ENCODE data around the gene SOX6.

DNA sequence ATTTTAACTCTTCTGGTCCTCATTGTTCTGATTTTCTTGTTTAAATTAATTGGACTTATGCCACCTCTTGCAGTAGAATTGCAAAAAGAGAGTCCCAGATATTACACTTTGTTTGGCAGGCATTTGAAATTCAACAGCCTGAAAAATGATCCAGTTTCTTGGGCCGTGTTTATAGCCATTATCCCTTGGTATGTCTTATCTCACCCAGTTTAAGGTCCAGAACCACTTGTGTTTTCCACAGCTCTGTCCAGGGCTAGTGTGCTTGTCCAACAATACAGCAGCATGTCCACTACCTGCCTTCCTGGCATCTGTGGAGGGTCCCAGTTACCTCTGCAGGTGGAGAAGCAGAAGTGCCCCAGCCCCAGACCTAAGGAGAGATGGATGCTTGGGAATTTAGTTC is 397.4 kb downstream of the SOX6 start:
- TF ChIP-seq FIP1L1 (IDR thresholded peaks at IDR 0.05; ENCODE audit: borderline replicate concordance, insufficient read depth, low read depth, low read length): no peak
- no peak for TF ChIP-seq SMC3 (IDR thresholded peaks at IDR 0.05; ENCODE audit: low read length)
- no peak for TF ChIP-seq ZNF775 (CRISPR knock-in tag; IDR thresholded peaks at IDR 0.05; ENCODE audit: borderline replicate concordance)
- TF ChIP-seq, protein P1, sequence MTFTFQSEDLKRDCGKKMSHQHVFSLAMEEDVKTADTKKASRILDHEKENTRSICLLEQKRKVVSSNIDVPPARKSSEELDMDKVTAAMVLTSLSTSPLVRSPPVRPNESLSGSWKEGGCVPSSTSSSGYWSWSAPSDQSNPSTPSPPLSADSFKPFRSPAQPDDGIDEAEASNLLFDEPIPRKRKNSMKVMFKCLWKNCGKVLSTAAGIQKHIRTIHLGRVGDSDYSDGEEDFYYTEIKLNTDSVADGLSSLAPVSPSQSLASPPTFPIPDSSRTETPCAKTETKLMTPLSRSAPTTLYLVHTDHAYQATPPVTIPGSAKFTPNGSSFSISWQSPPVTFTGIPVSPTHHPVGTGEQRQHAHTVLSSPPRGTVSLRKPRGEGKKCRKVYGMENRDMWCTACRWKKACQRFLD (CRISPR knock-in tag; IDR thresholded peaks at IDR 0.05; ENCODE audit: borderline replicate concordance): no peak
- TF ChIP-seq, protein P2, sequence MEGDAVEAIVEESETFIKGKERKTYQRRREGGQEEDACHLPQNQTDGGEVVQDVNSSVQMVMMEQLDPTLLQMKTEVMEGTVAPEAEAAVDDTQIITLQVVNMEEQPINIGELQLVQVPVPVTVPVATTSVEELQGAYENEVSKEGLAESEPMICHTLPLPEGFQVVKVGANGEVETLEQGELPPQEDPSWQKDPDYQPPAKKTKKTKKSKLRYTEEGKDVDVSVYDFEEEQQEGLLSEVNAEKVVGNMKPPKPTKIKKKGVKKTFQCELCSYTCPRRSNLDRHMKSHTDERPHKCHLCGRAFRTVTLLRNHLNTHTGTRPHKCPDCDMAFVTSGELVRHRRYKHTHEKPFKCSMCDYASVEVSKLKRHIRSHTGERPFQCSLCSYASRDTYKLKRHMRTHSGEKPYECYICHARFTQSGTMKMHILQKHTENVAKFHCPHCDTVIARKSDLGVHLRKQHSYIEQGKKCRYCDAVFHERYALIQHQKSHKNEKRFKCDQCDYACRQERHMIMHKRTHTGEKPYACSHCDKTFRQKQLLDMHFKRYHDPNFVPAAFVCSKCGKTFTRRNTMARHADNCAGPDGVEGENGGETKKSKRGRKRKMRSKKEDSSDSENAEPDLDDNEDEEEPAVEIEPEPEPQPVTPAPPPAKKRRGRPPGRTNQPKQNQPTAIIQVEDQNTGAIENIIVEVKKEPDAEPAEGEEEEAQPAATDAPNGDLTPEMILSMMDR (CRISPR knock-in tag; IDR thresholded peaks at IDR 0.05): no peak
- TF ChIP-seq PBX3 (CRISPR knock-in tag; IDR thresholded peaks at IDR 0.05; ENCODE audit: borderline replicate concordance): no peak
- TF ChIP-seq ELF1 (CRISPR knock-in tag; IDR thresholded peaks at IDR 0.05): no peak
- no peak for TF ChIP-seq CHD2 (IDR thresholded peaks at IDR 0.05; ENCODE audit: low read depth, low read length)
- no peak for TF ChIP-seq ZNF224 (CRISPR knock-in tag; IDR thresholded peaks at IDR 0.05)
